GM21381 (cell line): ENCODE measurements around the gene RGS6.
"Not testable (repeated sequence)": the region's sequence is repeated elsewhere in the genome, so short reads cannot be mapped to it uniquely, and the experiment has no call there.

Experiments
- ATAC-seq: cut with Tn5 transposase; IDR thresholded peaks from one replicate; pipeline ENCODE4 v1.9.1; 2021; ENCODE audit warnings: mild to moderate bottlenecking, moderate library complexity; ENCODE audit not compliant: unreplicated experiment

RGS6 gene

DNA sequence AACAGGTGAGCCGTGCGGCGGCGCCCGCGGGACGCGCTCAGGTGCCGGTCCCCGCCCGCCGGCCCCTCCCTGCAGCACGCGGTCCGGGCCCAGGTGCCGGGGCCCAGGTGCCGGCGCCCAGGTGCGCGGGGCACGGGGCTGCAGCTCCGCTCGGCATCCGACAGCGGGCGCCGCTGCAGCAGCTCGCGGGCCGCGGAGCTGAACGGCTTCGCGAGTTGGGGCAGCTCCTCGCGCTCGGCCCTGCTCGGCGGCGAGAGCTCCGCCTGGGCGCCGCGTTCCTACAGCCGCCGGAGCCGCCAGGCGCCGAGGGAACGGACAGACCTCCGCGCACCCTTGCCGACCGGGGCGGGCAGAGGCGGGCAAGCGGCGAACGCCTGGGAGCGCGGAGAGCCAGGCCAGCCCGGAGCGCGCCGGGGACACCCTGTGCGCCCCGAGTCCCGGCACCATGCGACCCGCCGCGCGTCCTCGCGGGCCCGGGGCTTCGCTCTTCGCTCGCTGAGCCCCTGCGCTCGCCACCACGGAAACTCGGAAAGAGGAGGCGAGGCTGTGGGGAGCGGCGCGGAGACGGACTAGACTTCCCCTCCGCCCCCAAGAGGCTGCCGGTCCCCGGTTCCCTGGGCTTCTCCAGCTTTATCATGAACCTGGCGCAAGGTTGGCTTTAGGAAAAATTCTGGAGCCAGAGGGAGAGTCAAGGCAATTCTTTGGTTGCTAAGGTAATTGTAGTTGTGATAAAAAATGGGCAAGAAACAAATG, at the start of gene RGS6:
RGS6 (plus strand) TSS at position 201 of the 753 bp plus-strand sequence.
- no peak for ATAC-seq

DNA sequence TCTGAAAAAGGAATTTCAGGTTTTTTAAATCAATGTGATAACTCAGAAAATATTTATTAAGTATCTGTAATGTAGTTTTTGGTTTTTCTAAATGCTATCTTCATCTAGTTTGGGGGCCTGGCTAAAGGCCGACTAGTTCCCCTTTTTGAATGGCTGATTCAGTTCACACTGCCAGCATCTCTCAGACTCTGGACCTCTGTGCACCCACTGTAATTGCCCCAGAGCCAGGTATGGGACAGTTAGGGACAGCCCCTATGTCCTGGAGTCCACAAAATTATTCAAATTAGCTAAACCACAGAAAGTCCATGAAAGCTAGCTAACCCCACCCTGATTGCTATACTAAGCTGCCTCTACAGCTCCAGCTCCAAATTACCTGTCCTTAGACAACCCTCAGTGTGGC, 49.1 kb upstream of the RGS6 start:
- no peak for ATAC-seq

DNA sequence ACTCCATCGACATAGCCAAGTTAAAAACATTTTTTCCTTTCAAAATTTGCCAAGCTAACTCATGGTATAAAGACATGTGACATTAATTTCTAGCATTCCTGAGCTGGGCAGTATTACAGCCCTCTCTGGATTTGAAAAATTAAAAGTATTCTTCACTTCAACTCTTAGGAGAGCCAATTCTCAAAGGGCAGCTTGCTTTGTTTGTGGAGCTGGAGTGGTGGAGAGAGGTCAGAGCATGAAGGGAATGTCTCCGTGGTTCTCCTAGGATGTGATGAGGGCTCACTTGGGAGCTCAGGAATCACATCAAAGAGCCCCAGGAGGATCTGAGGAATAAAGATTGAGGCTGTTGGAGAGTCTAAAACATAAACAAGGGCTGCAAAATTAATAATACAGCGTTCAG, 46.9 kb upstream of the RGS6 start:
- ATAC-seq: no peak

DNA sequence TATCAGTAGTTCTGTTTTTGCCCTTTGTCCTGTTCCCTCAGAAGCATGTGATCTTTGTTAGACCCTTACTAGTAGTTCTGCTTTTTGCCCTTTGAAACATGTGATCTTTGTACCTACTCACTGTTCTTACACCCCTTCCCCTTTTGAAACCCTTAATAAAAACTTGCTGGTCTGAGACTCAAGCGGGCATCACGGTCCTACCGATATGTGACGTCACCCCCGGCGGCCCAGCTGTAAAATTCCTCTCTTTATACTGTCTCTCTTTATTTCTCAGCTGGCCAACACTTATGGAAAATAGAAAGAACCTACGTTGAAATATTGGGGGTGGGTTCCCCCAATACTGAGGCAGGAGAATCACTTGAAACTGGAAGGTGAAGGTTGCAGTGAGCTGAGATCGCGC, 44.4 kb upstream of the RGS6 start:
- ATAC-seq: not testable (repeated sequence)

DNA sequence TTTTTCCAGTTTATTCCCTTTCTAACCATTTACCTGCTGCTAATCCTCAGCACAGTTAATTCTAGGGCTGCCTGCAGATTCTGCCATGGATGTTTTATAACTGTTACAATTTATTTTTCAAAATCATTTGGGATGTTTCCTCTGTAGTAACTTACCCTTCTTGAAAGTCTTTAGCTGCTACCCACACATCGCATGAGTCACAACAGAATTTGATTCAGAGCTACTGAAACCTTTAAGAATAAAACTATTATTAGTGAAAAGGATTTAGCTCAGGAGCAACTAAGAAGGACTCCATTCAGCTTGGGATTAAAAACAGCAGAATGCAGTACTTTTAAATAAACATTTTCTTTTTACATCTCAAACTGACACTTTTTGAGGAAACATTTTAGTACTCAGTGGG, 41.7 kb upstream of the RGS6 start:
- ATAC-seq: no peak

DNA sequence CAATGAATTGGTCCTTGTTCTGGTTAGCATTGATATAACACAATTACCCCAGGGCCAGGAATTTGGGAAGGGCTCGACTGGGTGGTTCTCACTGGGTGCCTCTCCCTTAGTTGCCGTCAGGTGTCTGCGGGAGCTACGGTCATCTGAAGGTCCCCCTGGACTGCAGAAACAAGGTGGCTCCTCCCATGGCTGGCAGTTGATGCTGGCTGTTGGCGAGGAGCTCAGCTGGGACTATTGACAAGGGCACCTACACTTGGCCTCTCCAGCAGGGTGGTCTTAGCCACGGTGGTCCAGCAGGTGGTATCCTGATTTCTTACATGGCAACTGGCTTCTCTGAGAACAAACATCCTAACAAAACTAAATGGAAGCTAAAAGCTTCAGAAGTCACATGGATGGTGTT, 41.0 kb upstream of the RGS6 start:
- no peak for ATAC-seq

DNA sequence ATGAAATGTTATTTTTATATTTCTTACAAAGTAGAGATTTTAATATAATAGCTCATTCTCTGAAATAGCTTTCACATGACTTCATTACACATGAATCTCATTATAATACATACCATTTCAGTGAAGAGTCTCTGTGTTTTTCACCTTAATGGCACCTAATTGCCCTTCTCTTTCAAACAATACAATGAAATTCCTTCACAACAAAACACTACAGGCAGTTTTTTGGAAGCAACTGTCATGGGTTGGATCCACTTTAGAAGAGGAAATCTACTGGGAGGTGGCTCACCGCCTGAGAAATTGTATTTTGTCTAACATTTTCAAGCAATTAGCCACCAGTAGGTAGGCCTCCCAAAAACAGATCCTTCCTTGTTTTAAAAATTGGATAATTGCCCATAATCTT, 40.3 kb upstream of the RGS6 start:
- no peak for ATAC-seq

DNA sequence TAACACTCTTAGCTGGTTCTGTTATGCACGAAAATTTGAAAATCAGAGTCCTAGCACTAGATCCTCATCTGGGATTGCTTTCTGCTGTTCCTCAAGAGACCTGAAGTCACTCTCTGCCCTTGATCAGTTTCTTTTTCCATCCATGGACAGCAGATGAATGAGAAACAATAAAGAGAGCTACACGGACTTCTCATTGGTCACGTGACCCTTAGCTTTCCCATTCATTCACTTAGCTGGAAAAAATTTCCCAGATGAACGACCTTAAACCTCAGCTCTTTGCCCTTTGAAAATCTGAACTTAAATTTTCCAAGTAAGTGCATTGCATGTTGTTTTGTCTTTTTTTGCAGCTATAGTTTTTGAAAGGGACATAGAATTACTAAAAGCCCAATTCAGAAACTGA, 27.2 kb upstream of the RGS6 start:
- no peak for ATAC-seq

DNA sequence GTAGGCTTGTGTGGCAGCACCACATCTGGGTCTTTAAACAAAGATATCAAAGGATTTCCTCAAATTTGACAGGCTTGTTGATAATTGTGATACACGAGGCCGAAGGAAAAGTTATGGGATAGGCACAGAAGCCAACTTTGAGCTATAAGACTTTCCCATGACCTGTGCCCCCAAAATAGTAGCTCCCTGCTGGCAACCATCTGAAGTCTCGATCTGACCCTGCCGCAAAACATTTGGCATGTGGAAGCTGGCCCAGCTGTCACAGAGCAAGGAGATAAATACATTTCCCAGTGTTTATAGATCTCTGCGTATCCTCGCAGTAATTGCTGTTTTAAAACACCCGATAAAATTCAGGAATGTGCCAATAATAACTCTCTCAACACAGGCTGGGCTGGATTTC, 26.4 kb upstream of the RGS6 start:
- no peak for ATAC-seq

DNA sequence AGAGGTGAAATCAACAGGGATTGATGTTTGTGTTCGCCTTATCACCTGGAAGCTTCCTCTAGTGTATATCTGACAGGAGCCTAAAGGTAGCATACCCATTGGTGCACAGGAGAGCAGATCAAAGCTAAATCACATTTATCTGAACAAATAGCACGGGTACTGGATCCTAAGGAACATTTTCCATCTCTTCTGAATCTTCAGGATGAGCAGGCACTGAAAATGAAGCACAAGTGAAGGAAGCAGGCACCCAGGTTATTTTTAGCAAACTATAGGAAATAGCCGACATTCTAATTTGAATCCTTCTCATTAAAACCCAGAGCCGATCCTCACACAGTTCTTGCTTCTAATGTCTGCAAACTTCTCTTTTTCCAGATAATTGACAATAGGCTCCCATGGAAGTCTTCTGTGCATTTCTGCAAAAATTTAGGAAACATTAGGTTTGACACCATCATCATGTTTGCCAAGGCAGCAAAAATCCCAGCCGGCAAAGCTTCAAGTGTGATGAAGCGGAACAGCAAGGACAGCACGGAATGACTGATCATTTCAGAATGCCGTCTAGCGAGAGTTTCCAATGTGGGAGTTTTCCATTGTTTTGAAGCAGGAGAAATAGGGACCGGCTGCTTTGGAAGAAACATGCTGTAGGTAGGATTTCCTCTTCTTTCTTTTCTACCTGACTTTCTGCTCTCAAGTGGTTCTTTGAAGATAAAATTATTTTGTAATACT, 24.3 kb upstream of the RGS6 start:
- no peak for ATAC-seq

DNA sequence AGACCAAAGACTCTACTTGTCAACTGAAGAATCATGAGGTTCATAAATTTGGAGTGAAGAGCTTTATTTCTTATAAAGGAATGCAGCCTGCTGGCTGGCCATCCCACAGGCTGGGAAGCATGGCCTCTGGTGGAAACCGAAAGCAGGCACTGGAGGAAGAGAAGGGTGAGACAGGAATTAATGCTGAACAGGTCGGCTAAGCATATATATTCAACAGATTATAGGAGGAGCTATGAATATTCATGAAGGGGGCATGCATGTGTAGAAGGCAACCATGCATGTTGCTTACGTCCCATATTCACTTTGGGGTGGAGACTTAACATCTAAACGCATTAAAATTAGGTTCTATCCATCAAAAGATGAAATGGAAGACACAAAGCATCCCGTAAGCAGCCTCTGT, 20.6 kb upstream of the RGS6 start:
- no peak for ATAC-seq

DNA sequence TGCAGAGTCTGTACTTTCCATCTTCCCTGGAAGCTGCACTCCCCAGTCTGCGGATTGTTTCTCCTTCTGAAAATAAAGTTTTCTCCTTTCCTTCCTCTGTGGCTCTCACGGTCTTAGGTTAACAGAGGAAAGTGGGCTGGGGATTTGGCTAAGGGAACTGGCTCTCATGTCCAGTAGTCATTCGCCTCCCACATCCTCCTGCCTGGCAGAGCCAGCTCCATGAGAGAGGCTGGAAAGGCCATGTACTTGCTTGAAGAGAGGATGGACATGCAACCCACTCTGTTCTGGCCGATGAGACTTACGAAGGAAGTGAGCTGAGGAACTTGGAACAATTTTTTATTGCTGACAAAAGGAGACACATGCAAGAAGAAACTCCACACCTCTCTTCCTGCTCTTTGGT, 18.9 kb upstream of the RGS6 start:
- ATAC-seq: no peak

DNA sequence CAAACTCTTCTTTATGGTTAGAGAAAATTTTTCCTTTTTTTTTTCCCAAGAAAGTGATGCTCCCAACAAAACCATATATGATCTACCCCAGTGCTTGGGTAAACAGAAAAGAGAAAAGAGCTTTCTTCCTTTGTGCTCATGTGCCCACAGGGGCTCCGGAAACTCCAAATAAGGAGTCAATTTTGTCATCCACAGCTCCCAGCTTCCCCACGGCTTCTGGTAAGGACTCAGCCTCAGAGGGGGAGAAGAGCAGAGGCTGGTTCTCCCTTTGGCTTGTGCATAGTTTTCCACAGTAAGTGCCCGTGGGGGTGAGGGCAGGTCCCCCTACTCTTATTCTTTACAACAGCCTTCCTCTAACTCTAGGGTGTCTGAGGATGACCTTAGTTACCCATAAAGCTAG, 13.3 kb upstream of the RGS6 start:
- no peak for ATAC-seq

DNA sequence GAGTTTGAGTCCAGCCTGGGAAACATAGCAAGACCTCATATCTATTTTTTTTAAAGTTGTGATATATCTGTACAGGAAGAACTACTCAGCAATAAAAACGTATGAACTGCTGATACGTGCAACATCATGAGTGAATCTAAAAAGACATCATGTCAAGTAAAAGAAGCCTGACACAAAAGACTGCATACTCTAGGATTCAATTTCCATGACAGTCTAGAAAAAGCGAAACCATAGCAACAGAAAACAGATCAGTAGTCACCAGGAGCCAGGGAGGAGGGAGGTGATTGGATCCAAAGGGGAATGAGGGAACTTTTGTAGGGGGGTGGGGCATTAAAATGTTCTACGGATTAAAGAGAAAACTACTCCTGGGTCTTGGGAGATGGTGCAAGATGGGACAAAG, 8.7 kb upstream of the RGS6 start:
- no peak for ATAC-seq

DNA sequence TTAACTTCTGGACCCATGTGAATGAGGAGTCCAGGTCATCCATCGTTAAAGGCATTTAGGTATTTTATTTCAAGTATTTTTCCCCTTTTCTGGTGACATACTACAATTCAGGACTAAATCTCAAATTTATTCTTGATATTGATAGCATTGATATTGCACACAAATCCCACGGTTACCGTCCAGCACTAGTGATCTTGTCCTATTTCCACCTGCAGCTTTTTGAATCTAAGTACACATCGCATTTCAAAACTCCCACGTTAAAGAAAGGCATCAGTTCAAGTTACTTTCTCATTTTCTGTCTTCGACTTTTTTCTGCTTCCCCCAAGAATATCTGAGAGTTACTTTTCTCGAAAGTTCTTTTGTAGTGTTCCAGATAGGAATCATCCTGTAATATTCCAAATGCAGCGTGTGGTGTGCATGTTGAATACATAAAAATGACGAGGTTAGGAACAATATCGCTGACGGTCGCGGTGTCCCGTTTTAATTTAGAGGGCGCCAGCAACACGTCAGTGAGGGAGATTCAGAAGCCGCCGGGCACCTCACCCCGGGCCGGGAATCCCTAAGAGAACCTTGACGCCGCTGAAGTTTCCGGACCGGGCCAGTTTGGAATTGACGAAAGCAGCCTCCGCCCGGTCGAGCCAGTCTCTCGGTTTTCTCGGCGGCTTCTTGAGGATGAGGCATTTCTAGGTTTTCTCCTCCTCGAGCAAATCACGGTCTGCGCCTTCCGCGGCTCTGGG, 569 bp upstream of the RGS6 start:
- no peak for ATAC-seq

DNA sequence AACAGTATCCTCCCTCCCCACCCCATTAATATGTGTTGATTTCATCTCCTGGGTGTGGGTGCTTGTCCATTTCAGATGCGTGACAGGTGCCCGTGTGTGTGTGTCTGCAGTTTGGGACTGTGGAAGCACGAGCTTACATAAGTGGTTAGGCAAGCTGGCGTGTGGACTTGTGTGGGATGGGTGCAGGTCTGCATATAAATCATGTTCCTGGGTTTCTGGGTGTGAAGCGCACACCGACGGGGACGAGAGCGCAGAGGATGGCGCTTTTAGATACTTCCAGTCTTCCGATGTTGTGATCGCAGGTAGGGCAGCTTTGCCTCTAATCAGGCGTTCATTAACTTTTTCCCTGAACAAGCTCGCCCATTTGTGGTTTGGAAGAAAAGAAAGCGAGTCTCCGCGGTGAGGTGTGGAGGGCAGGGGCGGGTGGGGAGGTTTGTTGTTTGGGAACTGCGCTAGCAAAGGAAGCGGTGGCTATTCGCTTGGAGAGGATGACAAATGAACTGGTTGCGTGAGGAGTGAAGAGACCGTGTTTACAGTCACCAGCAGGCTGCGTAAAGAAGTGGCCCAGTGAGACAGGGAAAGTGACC, 865 bp downstream of the RGS6 start:
- no peak for ATAC-seq

DNA sequence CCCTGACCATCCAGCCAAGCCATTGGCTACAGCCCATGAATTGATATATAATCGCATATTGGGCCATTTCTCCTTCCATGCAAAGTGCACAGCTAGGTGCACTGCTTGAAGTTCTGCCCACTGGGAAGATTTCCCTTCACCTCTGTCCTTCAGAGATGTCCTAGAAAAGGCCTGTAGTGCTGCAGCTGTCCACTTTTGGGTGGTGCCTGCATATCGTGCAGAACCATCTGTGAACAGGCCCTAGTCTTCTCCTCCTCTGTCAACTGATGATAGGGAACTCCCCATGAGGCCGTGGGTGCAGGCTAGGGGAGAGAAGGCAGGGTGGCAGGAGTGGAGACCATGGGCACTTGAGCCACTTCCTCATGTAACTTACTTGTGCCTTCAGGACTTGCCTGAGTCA, 6.0 kb downstream of the RGS6 start:
- ATAC-seq: not testable (repeated sequence)

DNA sequence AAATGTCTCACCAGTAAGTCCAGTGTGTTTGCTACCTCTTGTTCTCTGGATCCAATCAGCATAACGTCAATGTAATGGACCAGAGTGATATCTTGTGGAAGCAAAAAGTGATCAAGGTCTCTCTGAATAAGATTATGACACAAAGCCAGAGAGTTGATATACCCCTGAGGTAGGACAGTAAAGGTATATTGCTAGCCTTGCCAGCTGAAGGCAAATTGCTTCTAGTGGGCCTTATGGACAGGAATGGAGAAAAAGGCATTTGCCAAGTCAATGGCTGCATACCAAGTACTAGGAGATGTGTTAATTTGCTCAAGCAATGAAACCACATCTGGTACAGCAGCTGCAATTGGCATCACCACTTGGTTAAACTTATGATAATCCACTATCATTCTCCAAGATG, 7.1 kb downstream of the RGS6 start:
- ATAC-seq: not testable (repeated sequence)

DNA sequence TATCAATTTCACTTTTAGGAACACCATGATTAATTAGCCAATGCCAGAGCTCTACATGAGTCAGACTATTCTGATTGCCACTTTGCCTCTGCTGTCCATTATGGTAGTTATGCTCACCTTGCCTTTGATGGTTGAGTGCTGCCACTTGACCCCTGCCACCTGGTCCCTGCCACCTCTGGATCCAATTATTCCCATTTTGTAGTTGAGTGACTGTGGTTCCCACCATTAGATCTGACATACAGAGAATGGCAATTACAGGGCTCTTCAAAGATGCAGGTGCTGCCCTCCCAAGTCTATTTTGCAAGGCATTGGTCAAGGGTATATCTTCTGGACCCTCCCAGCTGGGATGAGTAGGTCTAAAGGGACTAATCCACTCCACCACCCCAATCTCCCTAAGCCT, 8.3 kb downstream of the RGS6 start:
- not testable (repeated sequence) for ATAC-seq

DNA sequence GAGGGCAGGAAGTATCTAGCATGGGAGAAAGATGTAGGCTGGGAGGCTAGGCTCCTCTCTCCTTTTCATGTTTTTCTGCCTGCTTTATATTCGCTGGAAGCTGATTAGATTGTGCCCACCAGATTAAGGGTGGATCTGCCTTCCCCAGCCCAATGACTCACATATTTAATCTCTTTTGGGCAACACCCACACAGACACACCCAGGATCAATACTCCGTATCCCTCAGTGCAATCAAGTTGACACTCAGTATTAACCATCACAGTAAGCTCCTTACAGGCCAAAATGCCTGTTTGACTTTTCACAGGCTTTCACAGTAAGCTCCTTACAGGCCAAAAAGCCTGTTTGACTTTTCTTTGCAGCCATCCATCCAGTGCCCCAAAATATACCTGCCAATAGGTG, 9.4 kb downstream of the RGS6 start:
- ATAC-seq: not testable (repeated sequence)

DNA sequence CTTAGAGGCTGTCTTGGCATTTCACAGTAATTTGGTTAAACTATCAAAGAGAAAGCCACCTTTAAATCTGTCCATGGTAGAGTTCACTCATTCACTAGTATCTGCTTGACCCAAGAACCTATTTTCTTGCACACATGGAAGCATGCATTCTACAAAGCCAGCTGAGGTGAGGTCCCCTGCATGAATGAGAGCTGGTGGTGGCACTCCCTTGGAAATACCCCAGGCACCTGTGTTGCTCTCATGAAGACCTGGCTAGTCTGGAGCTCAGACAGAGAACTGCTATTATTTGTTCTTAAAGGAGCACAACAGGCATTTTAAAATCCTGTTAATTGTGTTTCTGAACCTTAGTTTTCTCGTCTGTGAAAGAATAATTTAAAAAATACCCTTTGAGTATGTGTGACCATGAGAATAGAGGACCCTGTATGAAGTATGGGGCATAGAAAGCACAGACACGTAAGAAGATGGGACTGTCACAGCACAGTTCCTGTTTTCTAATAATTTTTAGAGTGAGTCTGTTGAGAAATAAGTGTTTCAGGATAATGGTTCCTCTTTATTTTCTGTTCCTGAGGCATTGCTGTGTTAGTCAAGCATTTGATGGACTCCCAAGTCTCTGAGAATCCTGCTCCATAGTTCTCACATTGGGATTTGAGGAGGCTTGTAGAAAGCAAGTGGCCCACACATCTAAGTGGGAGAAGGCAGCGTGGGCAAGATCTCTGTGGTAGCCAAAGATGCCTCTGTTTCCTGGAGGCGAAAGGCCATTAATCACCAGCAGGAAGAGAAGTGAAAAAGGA, 10.9 kb downstream of the RGS6 start:
- no peak for ATAC-seq
